Inferior parietal cortex (tissue), 1 donor: ENCODE data around the gene TNFRSF13B.
"Not testable (repeated sequence)": the region's sequence is repeated elsewhere in the genome, so short reads cannot be mapped to it uniquely, and the experiment has no call there.

ENCODE experiments used
- DNase-seq: peaks from one replicate; pipeline ENCODE4 v3.0.0-alpha.2; 2016; ENCODE audit errors: extremely low spot score

Gene TNFRSF13B

GRCh38 chr17:16987066-16987829, 15.3 kb upstream of the TNFRSF13B start:
- DNase-seq, result no peak

GRCh38 chr17:16986391-16986790, 14.5 kb upstream of the TNFRSF13B start:
- DNase-seq, result no peak

GRCh38 chr17:16981928-16982327, 10.0 kb upstream of the TNFRSF13B start:
- no peak for DNase-seq

GRCh38 chr17:16980813-16981731, 9.2 kb upstream of the TNFRSF13B start:
- no peak for DNase-seq

- no peak for DNase-seq
These were observed 8.1 kb upstream of the TNFRSF13B start for GRCh38 chr17:16980061-16980460.

GRCh38 chr17:16979237-16979823, 7.4 kb upstream of the TNFRSF13B start:
- not testable (repeated sequence) for DNase-seq

- no peak for DNase-seq
These were observed 6.0 kb upstream of the TNFRSF13B start for GRCh38 chr17:16977932-16978331.

- no peak for DNase-seq
These were observed 5.0 kb upstream of the TNFRSF13B start for GRCh38 chr17:16976725-16977550.

- no peak for DNase-seq
These were observed 4.1 kb upstream of the TNFRSF13B start for GRCh38 chr17:16975744-16976625.

- no peak for DNase-seq
These were observed 3.3 kb upstream of the TNFRSF13B start for GRCh38 chr17:16975277-16975651.

- DNase-seq, result no peak
These were observed 2.8 kb upstream of the TNFRSF13B start for GRCh38 chr17:16974569-16975276.

GRCh38 chr17:16973760-16974540, 2.0 kb upstream of the TNFRSF13B start:
- no peak for DNase-seq

- DNase-seq, result not testable (repeated sequence)
These were observed 1.1 kb upstream of the TNFRSF13B start for GRCh38 chr17:16973043-16973442.

GRCh38 chr17:16972346-16972745, 428 bp upstream of the TNFRSF13B start:
- no peak for DNase-seq

GRCh38 chr17:16969931-16970906, 1.7 kb downstream of the TNFRSF13B start:
- DNase-seq, result no peak

GRCh38 chr17:16968786-16969185, 3.1 kb downstream of the TNFRSF13B start:
- DNase-seq, result no peak

GRCh38 chr17:16962804-16963203, 9.1 kb downstream of the TNFRSF13B start:
- DNase-seq, result no peak

- DNase-seq, result no peak
These were observed 10.1 kb downstream of the TNFRSF13B start for GRCh38 chr17:16961792-16962191.
